ENCODE data around the gene PAQR3.

Gene PAQR3

DNA sequence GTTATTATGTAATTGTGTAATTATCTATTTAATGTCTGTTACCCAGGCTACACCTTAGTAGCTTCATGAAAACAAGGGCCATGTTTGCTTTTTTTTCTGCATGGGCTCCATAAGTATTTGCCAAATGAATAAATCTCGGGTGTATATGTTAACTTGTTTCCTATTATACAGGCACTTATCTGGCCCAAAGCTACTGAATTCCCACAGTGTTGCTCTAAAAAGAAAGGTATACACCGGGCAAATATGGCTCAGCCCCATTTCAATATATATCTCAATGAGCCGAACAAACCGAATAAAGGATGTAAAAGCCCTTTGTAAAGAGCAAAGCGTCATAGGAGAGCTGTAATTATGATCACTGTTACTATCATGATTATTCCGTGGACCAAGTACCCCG, 767 bp downstream of the PAQR3 start (continued):
- TF ChIP-seq, protein P1, sequence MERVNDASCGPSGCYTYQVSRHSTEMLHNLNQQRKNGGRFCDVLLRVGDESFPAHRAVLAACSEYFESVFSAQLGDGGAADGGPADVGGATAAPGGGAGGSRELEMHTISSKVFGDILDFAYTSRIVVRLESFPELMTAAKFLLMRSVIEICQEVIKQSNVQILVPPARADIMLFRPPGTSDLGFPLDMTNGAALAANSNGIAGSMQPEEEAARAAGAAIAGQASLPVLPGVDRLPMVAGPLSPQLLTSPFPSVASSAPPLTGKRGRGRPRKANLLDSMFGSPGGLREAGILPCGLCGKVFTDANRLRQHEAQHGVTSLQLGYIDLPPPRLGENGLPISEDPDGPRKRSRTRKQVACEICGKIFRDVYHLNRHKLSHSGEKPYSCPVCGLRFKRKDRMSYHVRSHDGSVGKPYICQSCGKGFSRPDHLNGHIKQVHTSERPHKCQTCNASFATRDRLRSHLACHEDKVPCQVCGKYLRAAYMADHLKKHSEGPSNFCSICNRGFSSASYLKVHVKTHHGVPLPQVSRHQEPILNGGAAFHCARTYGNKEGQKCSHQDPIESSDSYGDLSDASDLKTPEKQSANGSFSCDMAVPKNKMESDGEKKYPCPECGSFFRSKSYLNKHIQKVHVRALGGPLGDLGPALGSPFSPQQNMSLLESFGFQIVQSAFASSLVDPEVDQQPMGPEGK (CRISPR knock-in tag; IDR thresholded peaks at IDR 0.05; ENCODE audit: borderline replicate concordance): no peak
- TF ChIP-seq, protein P2, sequence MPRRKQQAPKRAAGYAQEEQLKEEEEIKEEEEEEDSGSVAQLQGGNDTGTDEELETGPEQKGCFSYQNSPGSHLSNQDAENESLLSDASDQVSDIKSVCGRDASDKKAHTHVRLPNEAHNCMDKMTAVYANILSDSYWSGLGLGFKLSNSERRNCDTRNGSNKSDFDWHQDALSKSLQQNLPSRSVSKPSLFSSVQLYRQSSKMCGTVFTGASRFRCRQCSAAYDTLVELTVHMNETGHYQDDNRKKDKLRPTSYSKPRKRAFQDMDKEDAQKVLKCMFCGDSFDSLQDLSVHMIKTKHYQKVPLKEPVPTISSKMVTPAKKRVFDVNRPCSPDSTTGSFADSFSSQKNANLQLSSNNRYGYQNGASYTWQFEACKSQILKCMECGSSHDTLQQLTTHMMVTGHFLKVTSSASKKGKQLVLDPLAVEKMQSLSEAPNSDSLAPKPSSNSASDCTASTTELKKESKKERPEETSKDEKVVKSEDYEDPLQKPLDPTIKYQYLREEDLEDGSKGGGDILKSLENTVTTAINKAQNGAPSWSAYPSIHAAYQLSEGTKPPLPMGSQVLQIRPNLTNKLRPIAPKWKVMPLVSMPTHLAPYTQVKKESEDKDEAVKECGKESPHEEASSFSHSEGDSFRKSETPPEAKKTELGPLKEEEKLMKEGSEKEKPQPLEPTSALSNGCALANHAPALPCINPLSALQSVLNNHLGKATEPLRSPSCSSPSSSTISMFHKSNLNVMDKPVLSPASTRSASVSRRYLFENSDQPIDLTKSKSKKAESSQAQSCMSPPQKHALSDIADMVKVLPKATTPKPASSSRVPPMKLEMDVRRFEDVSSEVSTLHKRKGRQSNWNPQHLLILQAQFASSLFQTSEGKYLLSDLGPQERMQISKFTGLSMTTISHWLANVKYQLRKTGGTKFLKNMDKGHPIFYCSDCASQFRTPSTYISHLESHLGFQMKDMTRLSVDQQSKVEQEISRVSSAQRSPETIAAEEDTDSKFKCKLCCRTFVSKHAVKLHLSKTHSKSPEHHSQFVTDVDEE (CRISPR knock-in tag; IDR thresholded peaks at IDR 0.05): no peak
- no peak for TF ChIP-seq ZFP30 (CRISPR knock-in tag; IDR thresholded peaks at IDR 0.05)
- no peak for TF ChIP-seq ARNTL (CRISPR knock-in tag; IDR thresholded peaks at IDR 0.05; ENCODE audit: borderline replicate concordance, low read depth)
- TF ChIP-seq ZNF70 (CRISPR knock-in tag; IDR thresholded peaks at IDR 0.05): no peak
- TF ChIP-seq, protein P3, sequence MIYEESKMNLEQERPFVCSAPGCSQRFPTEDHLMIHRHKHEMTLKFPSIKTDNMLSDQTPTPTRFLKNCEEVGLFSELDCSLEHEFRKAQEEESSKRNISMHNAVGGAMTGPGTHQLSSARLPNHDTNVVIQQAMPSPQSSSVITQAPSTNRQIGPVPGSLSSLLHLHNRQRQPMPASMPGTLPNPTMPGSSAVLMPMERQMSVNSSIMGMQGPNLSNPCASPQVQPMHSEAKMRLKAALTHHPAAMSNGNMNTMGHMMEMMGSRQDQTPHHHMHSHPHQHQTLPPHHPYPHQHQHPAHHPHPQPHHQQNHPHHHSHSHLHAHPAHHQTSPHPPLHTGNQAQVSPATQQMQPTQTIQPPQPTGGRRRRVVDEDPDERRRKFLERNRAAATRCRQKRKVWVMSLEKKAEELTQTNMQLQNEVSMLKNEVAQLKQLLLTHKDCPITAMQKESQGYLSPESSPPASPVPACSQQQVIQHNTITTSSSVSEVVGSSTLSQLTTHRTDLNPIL (CRISPR knock-in tag; IDR thresholded peaks at IDR 0.05; ENCODE audit: low read depth): no peak
- no peak for TF ChIP-seq SNAI2 (CRISPR knock-in tag; IDR thresholded peaks at IDR 0.05)

DNA sequence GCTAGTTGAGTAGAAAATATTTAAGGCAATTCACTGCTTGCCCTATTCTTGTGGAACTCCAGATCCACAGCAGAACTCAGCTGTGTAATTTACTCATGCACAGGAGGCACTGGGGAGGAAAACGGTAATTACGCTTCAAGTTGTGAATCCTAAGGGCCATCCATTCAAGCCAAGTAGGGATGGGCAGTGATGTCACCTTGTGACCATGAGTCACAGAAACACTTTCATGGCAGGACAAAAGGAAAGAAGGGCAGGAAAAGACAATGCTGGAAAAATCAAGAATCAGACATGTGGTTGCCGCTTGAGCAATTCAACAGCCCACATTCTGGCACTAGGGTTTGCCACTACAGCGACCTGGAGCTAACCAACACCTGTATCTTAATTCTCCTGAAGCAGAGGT, 1.4 kb downstream of the PAQR3 start:
- ATAC-seq: no peak
- TF ChIP-seq ZC3H10 (CRISPR knock-in tag; IDR thresholded peaks at IDR 0.05) (no peak), ZNF565 (CRISPR knock-in tag; conservative IDR thresholded peaks at IDR 0.05; ENCODE audit: low read depth) (no peak), BACH2 (CRISPR knock-in tag; IDR thresholded peaks at IDR 0.05; ENCODE audit: borderline replicate concordance) (no peak), ESRRG (CRISPR knock-in tag; IDR thresholded peaks at IDR 0.05) (no peak), ZNF70 (CRISPR knock-in tag; IDR thresholded peaks at IDR 0.05) (no peak), PPARA (CRISPR knock-in tag; IDR thresholded peaks at IDR 0.05; ENCODE audit: borderline replicate concordance) (no peak), ARNTL (CRISPR knock-in tag; IDR thresholded peaks at IDR 0.05; ENCODE audit: borderline replicate concordance, low read depth) (no peak), TOX (CRISPR knock-in tag; IDR thresholded peaks at IDR 0.05; ENCODE audit: borderline replicate concordance) (no peak), ZFP3 (CRISPR knock-in tag; IDR thresholded peaks at IDR 0.05) (no peak), ZNF8 (CRISPR knock-in tag; IDR thresholded peaks at IDR 0.05) (no peak), GLIS3 (CRISPR knock-in tag; IDR thresholded peaks at IDR 0.05) (no peak), RARB (CRISPR knock-in tag; IDR thresholded peaks at IDR 0.05) (no peak), ZFP30 (CRISPR knock-in tag; IDR thresholded peaks at IDR 0.05) (no peak)
- TF ChIP-seq, protein P1 (CRISPR knock-in tag; IDR thresholded peaks at IDR 0.05; ENCODE audit: borderline replicate concordance): no peak
- TF ChIP-seq, protein P4, sequence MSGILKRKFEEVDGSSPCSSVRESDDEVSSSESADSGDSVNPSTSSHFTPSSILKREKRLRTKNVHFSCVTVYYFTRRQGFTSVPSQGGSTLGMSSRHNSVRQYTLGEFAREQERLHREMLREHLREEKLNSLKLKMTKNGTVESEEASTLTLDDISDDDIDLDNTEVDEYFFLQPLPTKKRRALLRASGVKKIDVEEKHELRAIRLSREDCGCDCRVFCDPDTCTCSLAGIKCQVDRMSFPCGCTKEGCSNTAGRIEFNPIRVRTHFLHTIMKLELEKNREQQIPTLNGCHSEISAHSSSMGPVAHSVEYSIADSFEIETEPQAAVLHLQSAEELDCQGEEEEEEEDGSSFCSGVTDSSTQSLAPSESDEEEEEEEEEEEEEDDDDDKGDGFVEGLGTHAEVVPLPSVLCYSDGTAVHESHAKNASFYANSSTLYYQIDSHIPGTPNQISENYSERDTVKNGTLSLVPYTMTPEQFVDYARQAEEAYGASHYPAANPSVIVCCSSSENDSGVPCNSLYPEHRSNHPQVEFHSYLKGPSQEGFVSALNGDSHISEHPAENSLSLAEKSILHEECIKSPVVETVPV (CRISPR knock-in tag; IDR thresholded peaks at IDR 0.05): no peak
- TF ChIP-seq, protein P3 (CRISPR knock-in tag; IDR thresholded peaks at IDR 0.05; ENCODE audit: low read depth): no peak
- TF ChIP-seq, protein P5, sequence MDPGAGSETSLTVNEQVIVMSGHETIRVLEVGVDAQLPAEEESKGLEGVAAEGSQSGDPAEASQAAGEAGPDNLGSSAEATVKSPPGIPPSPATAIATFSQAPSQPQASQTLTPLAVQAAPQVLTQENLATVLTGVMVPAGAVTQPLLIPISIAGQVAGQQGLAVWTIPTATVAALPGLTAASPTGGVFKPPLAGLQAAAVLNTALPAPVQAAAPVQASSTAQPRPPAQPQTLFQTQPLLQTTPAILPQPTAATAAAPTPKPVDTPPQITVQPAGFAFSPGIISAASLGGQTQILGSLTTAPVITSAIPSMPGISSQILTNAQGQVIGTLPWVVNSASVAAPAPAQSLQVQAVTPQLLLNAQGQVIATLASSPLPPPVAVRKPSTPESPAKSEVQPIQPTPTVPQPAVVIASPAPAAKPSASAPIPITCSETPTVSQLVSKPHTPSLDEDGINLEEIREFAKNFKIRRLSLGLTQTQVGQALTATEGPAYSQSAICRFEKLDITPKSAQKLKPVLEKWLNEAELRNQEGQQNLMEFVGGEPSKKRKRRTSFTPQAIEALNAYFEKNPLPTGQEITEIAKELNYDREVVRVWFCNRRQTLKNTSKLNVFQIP (CRISPR knock-in tag; IDR thresholded peaks at IDR 0.05; ENCODE audit: borderline replicate concordance, low read depth): no peak
- TF ChIP-seq, protein P2 (CRISPR knock-in tag; IDR thresholded peaks at IDR 0.05): no peak

All from SK-N-SH treated with all-trans-retinoic acid at 6 μM for 48 hours (cell line).